Brain microvascular endothelial cell (primary cell): ENCODE data around the gene JAK3.

Source experiments
- DNase-seq: peaks from one replicate; pipeline ENCODE4 v3.0.0-alpha.2; 2020
- H3K27ac ChIP-seq: fragments of 250-450 bp; sonication (Bioruptor Pico); 2 replicates; pipeline ENCODE4 v1.5.1; 2020; ENCODE audit warnings: mild to moderate bottlenecking, moderate library complexity
- H3K27me3 ChIP-seq: fragments of 250-450 bp; sonication (Bioruptor Pico); replicated peaks from 2 replicates; pipeline ENCODE4 v1.5.1; 2020; ENCODE audit warnings: mild to moderate bottlenecking
- H3K36me3 ChIP-seq: fragments of 250-450 bp; sonication (Bioruptor Pico); replicated peaks from 2 replicates; pipeline ENCODE4 v1.5.1; 2020; ENCODE audit warnings: mild to moderate bottlenecking
- H3K4me3 ChIP-seq: 2 replicates; pipeline ENCODE4 v1.5.1; 2011; ENCODE audit warnings: low read depth, mild to moderate bottlenecking, control low read depth, low read length, moderate library complexity
- in situ Hi-C: cut with HindIII; loops from 2 replicates; pipeline ENCODE4 v1.10.0; 2017; ENCODE audit warnings: low sequenced_read_pairs, low pct_ligation_motif_present
- TF ChIP-seq, protein P1 (sequence below): IDR thresholded peaks from 2 replicates; pipeline ENCODE4 v1.5.1; 2011; ENCODE audit warnings: low read depth, mild to moderate bottlenecking, moderate library complexity, low read length, control low read depth, inconsistent platforms; ENCODE audit errors: missing control alignments

The JAK3 gene

GRCh38 chr19:17873786-17874757 lies 26.3 kb upstream of the JAK3 start:
- in situ Hi-C loops: no loop called here
- DNase-seq: no peak
- Histone ChIP-seq H3K27ac (no peak overlapping the region), H3K36me3 (no peaks in the 10 kb centered on the region), H3K27me3 (peaks cover 44% of the 10 kb centered on the region), H3K4me3 (peak overlapping the region; percentile 3)
- TF ChIP-seq, protein P1, sequence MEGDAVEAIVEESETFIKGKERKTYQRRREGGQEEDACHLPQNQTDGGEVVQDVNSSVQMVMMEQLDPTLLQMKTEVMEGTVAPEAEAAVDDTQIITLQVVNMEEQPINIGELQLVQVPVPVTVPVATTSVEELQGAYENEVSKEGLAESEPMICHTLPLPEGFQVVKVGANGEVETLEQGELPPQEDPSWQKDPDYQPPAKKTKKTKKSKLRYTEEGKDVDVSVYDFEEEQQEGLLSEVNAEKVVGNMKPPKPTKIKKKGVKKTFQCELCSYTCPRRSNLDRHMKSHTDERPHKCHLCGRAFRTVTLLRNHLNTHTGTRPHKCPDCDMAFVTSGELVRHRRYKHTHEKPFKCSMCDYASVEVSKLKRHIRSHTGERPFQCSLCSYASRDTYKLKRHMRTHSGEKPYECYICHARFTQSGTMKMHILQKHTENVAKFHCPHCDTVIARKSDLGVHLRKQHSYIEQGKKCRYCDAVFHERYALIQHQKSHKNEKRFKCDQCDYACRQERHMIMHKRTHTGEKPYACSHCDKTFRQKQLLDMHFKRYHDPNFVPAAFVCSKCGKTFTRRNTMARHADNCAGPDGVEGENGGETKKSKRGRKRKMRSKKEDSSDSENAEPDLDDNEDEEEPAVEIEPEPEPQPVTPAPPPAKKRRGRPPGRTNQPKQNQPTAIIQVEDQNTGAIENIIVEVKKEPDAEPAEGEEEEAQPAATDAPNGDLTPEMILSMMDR: no peak

DNA sequence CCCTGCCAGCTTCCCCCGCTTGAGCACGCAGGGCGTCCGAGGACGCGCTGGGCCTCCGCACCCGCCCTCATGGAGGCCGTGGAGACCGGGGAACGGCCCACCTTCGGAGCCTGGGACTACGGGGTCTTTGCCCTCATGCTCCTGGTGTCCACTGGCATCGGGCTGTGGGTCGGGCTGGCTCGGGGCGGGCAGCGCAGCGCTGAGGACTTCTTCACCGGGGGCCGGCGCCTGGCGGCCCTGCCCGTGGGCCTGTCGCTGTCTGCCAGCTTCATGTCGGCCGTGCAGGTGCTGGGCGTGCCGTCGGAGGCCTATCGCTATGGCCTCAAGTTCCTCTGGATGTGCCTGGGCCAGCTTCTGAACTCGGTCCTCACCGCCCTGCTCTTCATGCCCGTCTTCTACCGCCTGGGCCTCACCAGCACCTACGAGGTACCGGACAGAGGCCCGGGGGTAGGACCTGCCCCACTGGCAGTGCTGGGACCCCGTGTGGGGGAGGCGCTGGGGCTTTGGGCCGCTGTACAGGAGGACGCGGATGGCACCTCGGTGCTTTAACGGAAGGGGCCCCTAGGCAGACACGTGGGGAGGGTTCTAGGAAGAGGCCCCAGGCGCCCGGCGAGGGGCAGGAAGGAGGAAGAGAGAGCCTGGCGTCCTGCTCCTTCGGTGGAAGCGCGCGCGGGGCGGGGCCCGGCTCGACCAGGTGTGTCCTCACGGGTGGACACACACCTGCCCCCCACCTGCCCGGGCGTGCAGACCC lies 24.6 kb upstream of the JAK3 start:
- Histone ChIP-seq H3K36me3 (no peaks in the 10 kb centered on the region), H3K4me3 (no peak overlapping the region), H3K27ac (no peak overlapping the region), H3K27me3 (peaks cover 52% of the 10 kb centered on the region)
- TF ChIP-seq, protein P1: no peak
- no peak for DNase-seq
- in situ Hi-C loops: no loop called here

DNA sequence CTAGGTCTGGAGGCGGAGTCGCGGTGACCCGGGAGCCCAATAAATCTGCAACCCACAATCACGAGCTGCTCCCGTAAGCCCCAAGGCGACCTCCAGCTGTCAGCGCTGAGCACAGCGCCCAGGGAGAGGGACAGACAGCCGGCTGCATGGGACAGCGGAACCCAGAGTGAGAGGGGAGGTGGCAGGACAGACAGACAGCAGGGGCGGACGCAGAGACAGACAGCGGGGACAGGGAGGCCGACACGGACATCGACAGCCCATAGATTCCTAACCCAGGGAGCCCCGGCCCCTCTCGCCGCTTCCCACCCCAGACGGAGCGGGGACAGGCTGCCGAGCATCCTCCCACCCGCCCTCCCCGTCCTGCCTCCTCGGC lies 24.1 kb upstream of the JAK3 start, which contains the start of gene SLC5A5:
Gene SLC5A5 (plus strand): TSS at position 68 of the 373 bp plus-strand sequence. CDS start 375 bp downstream, outside the sequence.
- Histone ChIP-seq H3K27ac (no peak within 1 kb of the TSS), H3K27me3 (peaks cover 52% of the 10 kb centered on the region), H3K4me3 (no peak within 1 kb of the TSS), H3K36me3 (no peaks in the 10 kb centered on the region)
- in situ Hi-C loops: no loop called here
- DNase-seq: no peak
- TF ChIP-seq, protein P1: no peak

- no peak overlapping the region for H3K27ac ChIP-seq
- no peaks in the 10 kb centered on the region for H3K36me3 ChIP-seq
- no peak overlapping the region for H3K4me3 ChIP-seq
- in situ Hi-C loops: no loop called here
- TF ChIP-seq, protein P1: no peak
- H3K27me3 ChIP-seq: peaks cover 52% of the 10 kb centered on the region
- DNase-seq: no peak
These were observed 23.5 kb upstream of the JAK3 start for GRCh38 chr19:17871032-17871877.

- TF ChIP-seq, protein P1: no peak
- DNase-seq: no peak
- Histone ChIP-seq H3K27me3 (peaks cover 52% of the 10 kb centered on the region), H3K36me3 (peaks cover 19% of the 10 kb centered on the region), H3K4me3 (no peak overlapping the region), H3K27ac (no peak overlapping the region)
- in situ Hi-C loops: no loop called here
These were observed 21.4 kb upstream of the JAK3 start for GRCh38 chr19:17869114-17869608.
